Stimulated activated effector memory CD8-positive, alpha-beta T cell treated with anti-CD3 and anti-CD28 coated beads, Interleukin-12 subunit alpha, Interleukin-12 subunit beta, amount 100 ng/mL, for 72 hours (primary cell): ENCODE measurements around the gene BLM.
"Not testable (repeated sequence)": the region's sequence is repeated elsewhere in the genome, so short reads cannot be mapped to it uniquely, and the experiment has no call there.

Experiments
- ATAC-seq: fragments of 150-1000 bp; cut with Tn5 transposase; 2 replicates; pipeline ENCODE4 v1.10.0; 2021
- DNase-seq, 2 donors: peaks; one replicate each; pipeline ENCODE4 v3.0.0; 2021 to 2022; ENCODE audit warnings: low spot score in 2 of 2
- H3K27ac Mint-ChIP-seq: one replicate; pipeline ENCODE4 v1.8.0; 2022; ENCODE audit warnings: mild to moderate bottlenecking, mixed read lengths
- H3K36me3 Mint-ChIP-seq: one replicate; pipeline ENCODE4 v1.8.0; 2022; ENCODE audit warnings: mild to moderate bottlenecking, mixed read lengths
- H3K4me1 Mint-ChIP-seq: one replicate; pipeline ENCODE4 v1.8.0; 2022; ENCODE audit warnings: mixed read lengths
- H3K4me3 Mint-ChIP-seq: one replicate; pipeline ENCODE4 v1.8.0; 2022; ENCODE audit warnings: mild to moderate bottlenecking, mixed read lengths
- H3K9me3 Mint-ChIP-seq: one replicate; pipeline ENCODE4 v1.8.0; 2022; ENCODE audit warnings: mixed read lengths

BLM gene

GRCh38 chr15:90844696-90845095 lies 127.5 kb downstream of the BLM start:
- ATAC-seq, result no peak
- peak overlapping the region; percentile 90 for H3K27ac Mint-ChIP-seq
- no peak for DNase-seq
- peaks cover 57% of the 10 kb centered on the region for H3K36me3 Mint-ChIP-seq
- peaks cover 47% of the 10 kb centered on the region for H3K4me1 Mint-ChIP-seq
- no peaks in the 10 kb centered on the region for H3K9me3 Mint-ChIP-seq
- peak overlapping the region; percentile 52 for H3K4me3 Mint-ChIP-seq

- peak in 1 of 2 donors; percentile 79 for DNase-seq
- peaks cover 59% of the 10 kb centered on the region for H3K36me3 Mint-ChIP-seq
- ATAC-seq, result peak; percentile 98
- peak overlapping the region; percentile 52 for H3K4me3 Mint-ChIP-seq
- peak overlapping the region; percentile 90 for H3K27ac Mint-ChIP-seq
- H3K9me3 Mint-ChIP-seq, result no peaks in the 10 kb centered on the region
- H3K4me1 Mint-ChIP-seq, result peaks cover 40% of the 10 kb centered on the region
Measured at GRCh38 chr15:90845201-90845949, 128.2 kb downstream of the BLM start.

GRCh38 chr15:90849424-90849823 lies 132.3 kb downstream of the BLM start:
- Mint-ChIP-seq H3K4me3 (peak overlapping the region; percentile 69), H3K4me1 (peaks cover 61% of the 10 kb centered on the region), H3K36me3 (peaks cover 71% of the 10 kb centered on the region)
- not testable (repeated sequence) for DNase-seq, H3K9me3 Mint-ChIP-seq, ATAC-seq, H3K27ac Mint-ChIP-seq

GRCh38 chr15:90851114-90851513 lies 134.0 kb downstream of the BLM start:
- DNase-seq (peak in 1 of 2 donors; percentile 75), ATAC-seq (peak; percentile 61)
- H3K4me1 Mint-ChIP-seq, result peaks cover 65% of the 10 kb centered on the region
- peak overlapping the region; percentile 69 for H3K4me3 Mint-ChIP-seq
- peak overlapping the region; percentile 98 for H3K27ac Mint-ChIP-seq
- no peaks in the 10 kb centered on the region for H3K9me3 Mint-ChIP-seq
- peaks cover 63% of the 10 kb centered on the region for H3K36me3 Mint-ChIP-seq

GRCh38 chr15:90851940-90852339 lies 134.8 kb downstream of the BLM start:
- Mint-ChIP-seq H3K36me3 (peaks cover 56% of the 10 kb centered on the region), H3K27ac (peak overlapping the region; percentile 98), H3K4me3 (peak overlapping the region; percentile 69), H3K9me3 (no peaks in the 10 kb centered on the region), H3K4me1 (peaks cover 68% of the 10 kb centered on the region)
- DNase-seq (no peak), ATAC-seq (peak; percentile 2)

- no peaks in the 10 kb centered on the region for H3K9me3 Mint-ChIP-seq
- H3K27ac Mint-ChIP-seq, result peak overlapping the region; percentile 98
- ATAC-seq (no peak), DNase-seq (no peak)
- H3K4me1 Mint-ChIP-seq, result peaks cover 89% of the 10 kb centered on the region
- peaks cover 41% of the 10 kb centered on the region for H3K36me3 Mint-ChIP-seq
- peak overlapping the region; percentile 8 for H3K4me3 Mint-ChIP-seq
Measured at GRCh38 chr15:90855139-90855538, 138.0 kb downstream of the BLM start.

- Mint-ChIP-seq H3K36me3 (peaks cover 19% of the 10 kb centered on the region), H3K9me3 (no peaks in the 10 kb centered on the region), H3K4me1 (peaks cover 70% of the 10 kb centered on the region), H3K27ac (peak overlapping the region; percentile 98), H3K4me3 (peak overlapping the region; percentile 8)
- DNase-seq (no peak), ATAC-seq (no peak)
Measured at GRCh38 chr15:90857337-90857736, 140.2 kb downstream of the BLM start.

- Mint-ChIP-seq H3K27ac (peak overlapping the region; percentile 98), H3K4me1 (peaks cover 65% of the 10 kb centered on the region), H3K9me3 (no peaks in the 10 kb centered on the region), H3K4me3 (peak overlapping the region; percentile 8), H3K36me3 (peaks cover 12% of the 10 kb centered on the region)
- ATAC-seq, result no peak
- no peak for DNase-seq
Measured at GRCh38 chr15:90857883-90858443, 140.8 kb downstream of the BLM start.

- no peak for DNase-seq
- H3K27ac Mint-ChIP-seq, result peak overlapping the region; percentile 77
- no peaks in the 10 kb centered on the region for H3K9me3 Mint-ChIP-seq
- no peak overlapping the region for H3K4me3 Mint-ChIP-seq
- no peak for ATAC-seq
- peaks cover 3% of the 10 kb centered on the region for H3K36me3 Mint-ChIP-seq
- peaks cover 62% of the 10 kb centered on the region for H3K4me1 Mint-ChIP-seq
Measured at GRCh38 chr15:90859234-90860131, 142.3 kb downstream of the BLM start.

GRCh38 chr15:90860450-90860849 lies 143.3 kb downstream of the BLM start:
- no peak for DNase-seq
- H3K4me3 Mint-ChIP-seq, result no peak overlapping the region
- no peaks in the 10 kb centered on the region for H3K36me3 Mint-ChIP-seq
- H3K9me3 Mint-ChIP-seq, result no peaks in the 10 kb centered on the region
- H3K27ac Mint-ChIP-seq, result no peak overlapping the region
- H3K4me1 Mint-ChIP-seq, result peaks cover 53% of the 10 kb centered on the region
- no peak for ATAC-seq

- Mint-ChIP-seq H3K27ac (no peak overlapping the region), H3K4me1 (peaks cover 53% of the 10 kb centered on the region), H3K4me3 (no peak overlapping the region), H3K9me3 (no peaks in the 10 kb centered on the region), H3K36me3 (no peaks in the 10 kb centered on the region)
- ATAC-seq (peak; percentile 50), DNase-seq (no peak)
Measured at GRCh38 chr15:90860942-90861675, 144.0 kb downstream of the BLM start.

GRCh38 chr15:90862487-90862886 lies 145.3 kb downstream of the BLM start:
- Mint-ChIP-seq H3K27ac (no peak overlapping the region), H3K9me3 (no peaks in the 10 kb centered on the region), H3K36me3 (no peaks in the 10 kb centered on the region), H3K4me3 (no peak overlapping the region), H3K4me1 (peaks cover 47% of the 10 kb centered on the region)
- ATAC-seq, result no peak
- no peak for DNase-seq

- Mint-ChIP-seq H3K9me3 (no peaks in the 10 kb centered on the region), H3K36me3 (no peaks in the 10 kb centered on the region), H3K4me3 (peak overlapping the region; percentile 17), H3K27ac (peak overlapping the region; percentile 34), H3K4me1 (peaks cover 45% of the 10 kb centered on the region)
- ATAC-seq, result no peak
- no peak for DNase-seq
Measured at GRCh38 chr15:90862964-90863778, 146.0 kb downstream of the BLM start.

- DNase-seq (no peak), ATAC-seq (peak; percentile 86)
- H3K4me1 Mint-ChIP-seq, result peaks cover 52% of the 10 kb centered on the region
- peak overlapping the region; percentile 17 for H3K4me3 Mint-ChIP-seq
- no peaks in the 10 kb centered on the region for H3K9me3 Mint-ChIP-seq
- H3K27ac Mint-ChIP-seq, result peak overlapping the region; percentile 34
- H3K36me3 Mint-ChIP-seq, result peaks cover 4% of the 10 kb centered on the region
Measured at GRCh38 chr15:90863987-90864386, 146.8 kb downstream of the BLM start.
